22Rv1 (cell line): ENCODE data around the gene CGREF1.

Source experiments
- ZFX ChIP-seq: fragments of 450-650 bp; IDR thresholded peaks from 2 replicates; pipeline ENCODE4 v1.6.1; 2017; ENCODE audit warnings: antibody characterized with exemption, borderline replicate concordance
- TF ChIP-seq, protein P1 (sequence below): fragments of 450-650 bp; IDR thresholded peaks from 2 replicates; pipeline ENCODE4 v1.5.1; 2017; ENCODE audit warnings: mild to moderate bottlenecking

DNA sequence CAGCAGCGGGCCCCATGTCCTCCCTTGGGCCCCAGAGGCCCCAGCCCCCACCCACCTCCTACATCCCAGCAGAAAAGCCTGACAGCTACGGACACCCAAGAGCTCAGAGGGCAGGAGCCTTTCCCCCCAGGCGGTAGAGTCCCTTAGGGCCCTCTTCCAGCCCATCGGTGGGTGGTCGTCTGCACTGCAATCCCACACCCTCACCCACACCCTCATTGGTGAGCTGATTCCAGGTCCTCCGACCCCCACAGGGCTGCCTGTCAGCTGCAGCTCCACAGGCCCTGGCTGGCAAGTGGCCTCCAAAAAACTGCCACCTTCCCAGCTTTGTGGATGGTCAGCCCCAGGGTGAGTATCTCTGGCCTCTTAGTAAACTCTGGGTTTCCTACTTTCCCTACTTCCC is 40.3 kb upstream of the CGREF1 start:
- TF ChIP-seq, protein P1, sequence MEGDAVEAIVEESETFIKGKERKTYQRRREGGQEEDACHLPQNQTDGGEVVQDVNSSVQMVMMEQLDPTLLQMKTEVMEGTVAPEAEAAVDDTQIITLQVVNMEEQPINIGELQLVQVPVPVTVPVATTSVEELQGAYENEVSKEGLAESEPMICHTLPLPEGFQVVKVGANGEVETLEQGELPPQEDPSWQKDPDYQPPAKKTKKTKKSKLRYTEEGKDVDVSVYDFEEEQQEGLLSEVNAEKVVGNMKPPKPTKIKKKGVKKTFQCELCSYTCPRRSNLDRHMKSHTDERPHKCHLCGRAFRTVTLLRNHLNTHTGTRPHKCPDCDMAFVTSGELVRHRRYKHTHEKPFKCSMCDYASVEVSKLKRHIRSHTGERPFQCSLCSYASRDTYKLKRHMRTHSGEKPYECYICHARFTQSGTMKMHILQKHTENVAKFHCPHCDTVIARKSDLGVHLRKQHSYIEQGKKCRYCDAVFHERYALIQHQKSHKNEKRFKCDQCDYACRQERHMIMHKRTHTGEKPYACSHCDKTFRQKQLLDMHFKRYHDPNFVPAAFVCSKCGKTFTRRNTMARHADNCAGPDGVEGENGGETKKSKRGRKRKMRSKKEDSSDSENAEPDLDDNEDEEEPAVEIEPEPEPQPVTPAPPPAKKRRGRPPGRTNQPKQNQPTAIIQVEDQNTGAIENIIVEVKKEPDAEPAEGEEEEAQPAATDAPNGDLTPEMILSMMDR = no peak
- no peak for TF ChIP-seq ZFX
